T-helper 17 cell (primary cell): ENCODE measurements around the gene DIP2C. TPM values are rescaled to one million over a fixed set of nuclear protein-coding genes. Genes with fewer than 3 reads are reported as not detected.
"Not testable (repeated sequence)": the region's sequence is repeated elsewhere in the genome, so short reads cannot be mapped to it uniquely, and the experiment has no call there.

ENCODE experiments used
- ATAC-seq: fragments of 150-1000 bp; cut with Tn5 transposase; 2 replicates; pipeline ENCODE4 v1.10.0; 2021; ENCODE audit warnings: mild to moderate bottlenecking, moderate library complexity
- DNase-seq, 3 donors: peaks; one replicate each; pipeline versions ENCODE4 v3.0.0 to v3.0.0-alpha.2; 2020 to 2021
- H3K9me3 ChIP-seq: one replicate; pipeline ENCODE4 v1.7.0; 2013; ENCODE audit warnings: low read length, mild to moderate bottlenecking; ENCODE audit not compliant: control insufficient read depth, poor library complexity, severe bottlenecking
- H3K27ac Mint-ChIP-seq: one replicate; pipeline ENCODE4 v1.8.0; 2022; ENCODE audit warnings: mild to moderate bottlenecking, moderate library complexity, mixed read lengths
- H3K27me3 Mint-ChIP-seq: one replicate; pipeline ENCODE4 v1.8.0; 2022; ENCODE audit warnings: mixed read lengths
- H3K36me3 Mint-ChIP-seq: one replicate; pipeline ENCODE4 v1.8.0; 2022; ENCODE audit warnings: low read depth, mixed read lengths
- H3K4me1 Mint-ChIP-seq: one replicate; pipeline ENCODE4 v1.8.0; 2022; ENCODE audit warnings: mild to moderate bottlenecking, mixed read lengths
- H3K4me3 Mint-ChIP-seq: one replicate; pipeline ENCODE4 v1.8.0; 2022; ENCODE audit warnings: mild to moderate bottlenecking, moderate library complexity, mixed read lengths
- total RNA-seq, 4 donors: library from RNA in 2 of 4; stranded (reverse) in 2 of 4; gene quantifications; one replicate each; pipeline ENCODE4 v1.2.3 and lab custom pipeline; 2022 to 2026

Gene DIP2C
- total RNA-seq, 2 donors from 2014 or later, result 4.1 to 6.0 TPM

GRCh38 chr10:327889-328852, 361.3 kb downstream of the DIP2C start:
- Mint-ChIP-seq H3K4me3 (no peak overlapping the region), H3K27ac (no peak overlapping the region), H3K36me3 (peaks cover 2% of the 10 kb centered on the region), H3K27me3 (no peaks in the 10 kb centered on the region), H3K4me1 (peaks cover 22% of the 10 kb centered on the region)
- DNase-seq (no peak), ATAC-seq (no peak)
- H3K9me3 ChIP-seq, result no peaks in the 10 kb centered on the region

GRCh38 chr10:326894-327635, 362.4 kb downstream of the DIP2C start:
- DNase-seq (no peak), ATAC-seq (no peak)
- peaks cover 21% of the 10 kb centered on the region for H3K4me1 Mint-ChIP-seq
- no peak overlapping the region for H3K4me3 Mint-ChIP-seq
- no peaks in the 10 kb centered on the region for H3K9me3 ChIP-seq
- no peaks in the 10 kb centered on the region for H3K27me3 Mint-ChIP-seq
- H3K36me3 Mint-ChIP-seq, result peaks cover 2% of the 10 kb centered on the region
- no peak overlapping the region for H3K27ac Mint-ChIP-seq

- Mint-ChIP-seq H3K27me3 (no peaks in the 10 kb centered on the region), H3K4me3 (no peak overlapping the region), H3K27ac (no peak overlapping the region), H3K36me3 (peaks cover 2% of the 10 kb centered on the region), H3K4me1 (peaks cover 19% of the 10 kb centered on the region)
- DNase-seq (no peak), ATAC-seq (no peak)
- no peaks in the 10 kb centered on the region for H3K9me3 ChIP-seq
These were observed 363.1 kb downstream of the DIP2C start for GRCh38 chr10:326350-326749.

GRCh38 chr10:325282-325681, 364.2 kb downstream of the DIP2C start:
- DNase-seq (no peak), ATAC-seq (no peak)
- Mint-ChIP-seq H3K27me3 (no peaks in the 10 kb centered on the region), H3K4me1 (peaks cover 28% of the 10 kb centered on the region), H3K36me3 (peaks cover 4% of the 10 kb centered on the region), H3K4me3 (no peak overlapping the region), H3K27ac (no peak overlapping the region)
- H3K9me3 ChIP-seq, result no peaks in the 10 kb centered on the region

GRCh38 chr10:324593-324992, 364.9 kb downstream of the DIP2C start:
- peak overlapping the region; percentile 73 for H3K27ac Mint-ChIP-seq

GRCh38 chr10:323651-324293, 365.7 kb downstream of the DIP2C start:
- Mint-ChIP-seq H3K4me3 (peak overlapping the region; percentile 96), H3K4me1 (peaks cover 22% of the 10 kb centered on the region), H3K27me3 (no peaks in the 10 kb centered on the region), H3K27ac (peak overlapping the region; percentile 73), H3K36me3 (peaks cover 4% of the 10 kb centered on the region)
- ATAC-seq (peak; percentile 95), DNase-seq (peak in 1 of 3 donors; percentile 18)
- no peaks in the 10 kb centered on the region for H3K9me3 ChIP-seq

More at GRCh38 chr10:324593-324992, 364.9 kb downstream of the DIP2C start:
- H3K36me3 Mint-ChIP-seq, result peaks cover 4% of the 10 kb centered on the region
- H3K27me3 Mint-ChIP-seq, result no peaks in the 10 kb centered on the region
- peaks cover 28% of the 10 kb centered on the region for H3K4me1 Mint-ChIP-seq
- no peaks in the 10 kb centered on the region for H3K9me3 ChIP-seq
- no peak for DNase-seq
- peak overlapping the region; percentile 96 for H3K4me3 Mint-ChIP-seq
- ATAC-seq, result peak; percentile 24

GRCh38 chr10:323046-323445, 366.4 kb downstream of the DIP2C start:
- H3K9me3 ChIP-seq, H3K4me3 Mint-ChIP-seq, ATAC-seq, H3K36me3 Mint-ChIP-seq, H3K27me3 Mint-ChIP-seq, H3K27ac Mint-ChIP-seq, DNase-seq: not testable (repeated sequence)
- H3K4me1 Mint-ChIP-seq, result peaks cover 22% of the 10 kb centered on the region

GRCh38 chr10:320771-321170, 368.7 kb downstream of the DIP2C start:
- Mint-ChIP-seq H3K4me3 (peak overlapping the region; percentile 84), H3K27ac (no peak overlapping the region), H3K4me1 (peaks cover 28% of the 10 kb centered on the region), H3K36me3 (peaks cover 4% of the 10 kb centered on the region), H3K27me3 (no peaks in the 10 kb centered on the region)
- DNase-seq, result no peak
- H3K9me3 ChIP-seq, result no peaks in the 10 kb centered on the region
- ATAC-seq, result no peak

GRCh38 chr10:317926-318325, 371.5 kb downstream of the DIP2C start:
- H3K27ac Mint-ChIP-seq, result peak overlapping the region; percentile 44
- no peak for ATAC-seq
- H3K4me3 Mint-ChIP-seq, result no peak overlapping the region
- H3K36me3 Mint-ChIP-seq, result peaks cover 5% of the 10 kb centered on the region
- H3K27me3 Mint-ChIP-seq, result no peaks in the 10 kb centered on the region
- no peaks in the 10 kb centered on the region for H3K9me3 ChIP-seq
- no peak for DNase-seq
- H3K4me1 Mint-ChIP-seq, result peaks cover 31% of the 10 kb centered on the region

- H3K36me3 Mint-ChIP-seq, result peaks cover 5% of the 10 kb centered on the region
- no peaks in the 10 kb centered on the region for H3K9me3 ChIP-seq
- H3K4me1 Mint-ChIP-seq, result peaks cover 31% of the 10 kb centered on the region
- no peaks in the 10 kb centered on the region for H3K27me3 Mint-ChIP-seq
- H3K27ac Mint-ChIP-seq, result peak overlapping the region; percentile 44
- H3K4me3 Mint-ChIP-seq, result no peak overlapping the region
- no peak for DNase-seq
- peak; percentile 96 for ATAC-seq
These were observed 372.1 kb downstream of the DIP2C start for GRCh38 chr10:317271-317769.

- no peak overlapping the region for H3K4me3 Mint-ChIP-seq
- H3K9me3 ChIP-seq, result no peaks in the 10 kb centered on the region
- peak overlapping the region; percentile 44 for H3K27ac Mint-ChIP-seq
- H3K27me3 Mint-ChIP-seq, result no peaks in the 10 kb centered on the region
- ATAC-seq (no peak), DNase-seq (no peak)
- H3K4me1 Mint-ChIP-seq, result peaks cover 31% of the 10 kb centered on the region
- H3K36me3 Mint-ChIP-seq, result peaks cover 5% of the 10 kb centered on the region
These were observed 373.1 kb downstream of the DIP2C start for GRCh38 chr10:316390-316789.

GRCh38 chr10:314871-315270, 374.6 kb downstream of the DIP2C start:
- no peak for DNase-seq
- no peak for ATAC-seq
- Mint-ChIP-seq H3K4me3 (peak overlapping the region; percentile 2), H3K4me1 (peaks cover 25% of the 10 kb centered on the region), H3K27me3 (no peaks in the 10 kb centered on the region), H3K27ac (peak overlapping the region; percentile 44), H3K36me3 (peaks cover 5% of the 10 kb centered on the region)
- no peaks in the 10 kb centered on the region for H3K9me3 ChIP-seq

GRCh38 chr10:314381-314780, 375.1 kb downstream of the DIP2C start:
- ATAC-seq, result no peak
- no peaks in the 10 kb centered on the region for H3K9me3 ChIP-seq
- Mint-ChIP-seq H3K36me3 (peaks cover 5% of the 10 kb centered on the region), H3K4me1 (peaks cover 25% of the 10 kb centered on the region), H3K27me3 (no peaks in the 10 kb centered on the region), H3K4me3 (no peak overlapping the region), H3K27ac (peak overlapping the region; percentile 44)
- DNase-seq, result no peak
